T-cell (primary cell): ENCODE results near the gene MIS12. TPM values are rescaled to one million over a fixed set of nuclear protein-coding genes. Genes with fewer than 3 reads are reported as not detected.
A peak's percentile ranks its signal among the peaks of the same experiment; 100 is the strongest.

Source experiments
- ATAC-seq, 4 experiments: fragments of 200-7000 bp in 3 of 4; fragments of 150-1000 bp in 1 of 4; cut with Tn5 transposase; replicated peaks in 1 of 4; 1 replicate in 3 of 4; 2 replicates in 1 of 4; pipeline ENCODE4 v1.10.0; 2021; ENCODE audit warnings: moderate library complexity in 3 of 4, mild to moderate bottlenecking in 2 of 4, moderate number of reproducible peaks in 1 of 4
- CTCF ChIA-PET, 2 donors: fragments of 300-600 bp; sonication (Branson Sonifier 250); formaldehyde crosslinking; loops; one replicate each; lab custom pipeline; 2022; ENCODE audit warnings: antibody characterized with exemption in 2 of 2; lab: Charles Lee
- POLR2A ChIA-PET, 2 donors: fragments of 300-600 bp; sonication (Branson Sonifier 250); formaldehyde crosslinking; loops; one replicate each; lab custom pipeline; 2022; ENCODE audit warnings: antibody characterized with exemption in 2 of 2; lab: Charles Lee
- DNase-seq, 35 experiments: peaks; one replicate each; pipeline versions ENCODE4 v3.0.0 to v3.0.0-alpha.2; 2013 to 2023
- H3K27ac ChIP-seq: one replicate; pipeline ENCODE4 v1.5.1; 2013; ENCODE audit warnings: low read length
- H3K27me3 ChIP-seq, 2 experiments: replicated peaks in 1 of 2; 1 replicate in 1 of 2; 2 replicates in 1 of 2; pipeline versions ENCODE4 v1.6.1 to v1.7.0; 2013; ENCODE audit warnings: low read length in 1 of 2, mixed read lengths in 1 of 2; ENCODE audit not compliant: control insufficient read depth in 2 of 2, insufficient read depth in 2 of 2; ENCODE audit errors: extremely low read depth in 1 of 2
- H3K36me3 ChIP-seq, 2 donors: 1 replicate in 1 of 2; 2 replicates in 1 of 2; pipeline versions ENCODE4 v1.6.1 to v1.7.0; 2013; ENCODE audit warnings: low read length in 1 of 2; ENCODE audit not compliant: control insufficient read depth in 2 of 2, insufficient read depth in 1 of 2; ENCODE audit errors: extremely low read depth in 1 of 2
- H3K4me1 ChIP-seq, 2 experiments: 1 replicate in 1 of 2; 2 replicates in 1 of 2; pipeline versions ENCODE4 v1.6.1 to v1.7.0; 2013; ENCODE audit warnings: low read length in 2 of 2, mixed read lengths in 1 of 2; ENCODE audit not compliant: insufficient read depth in 2 of 2, control insufficient read depth in 1 of 2; ENCODE audit errors: extremely low read depth in 1 of 2
- H3K4me3 ChIP-seq, 2 donors: 1 replicate in 1 of 2; 2 replicates in 1 of 2; pipeline versions ENCODE4 v1.5.1 to v1.7.0; 2013; ENCODE audit warnings: mild to moderate bottlenecking in 2 of 2, low read length in 1 of 2, moderate library complexity in 1 of 2; ENCODE audit not compliant: control insufficient read depth in 1 of 2; ENCODE audit errors: extremely low read depth in 1 of 2
- H3K9me3 ChIP-seq: 2 replicates; pipeline ENCODE4 v1.7.0; 2013
- H3K27ac Mint-ChIP-seq, 2 donors: one replicate each; pipeline ENCODE4 v1.8.0; 2020 to 2021; ENCODE audit warnings: mild to moderate bottlenecking in 2 of 2, mixed read lengths in 2 of 2
- H3K27me3 Mint-ChIP-seq, 2 donors: one replicate each; pipeline ENCODE4 v1.8.0; 2021 to 2022; ENCODE audit warnings: mixed read lengths in 2 of 2
- H3K36me3 Mint-ChIP-seq: one replicate; pipeline ENCODE4 v1.8.0; 2021; ENCODE audit warnings: mixed read lengths
- H3K4me1 Mint-ChIP-seq, 3 donors: one replicate each; pipeline ENCODE4 v1.8.0; 2020 to 2022; ENCODE audit warnings: mixed read lengths in 3 of 3, mild to moderate bottlenecking in 1 of 3
- H3K4me3 Mint-ChIP-seq, 3 donors: one replicate each; pipeline ENCODE4 v1.8.0; 2020 to 2022; ENCODE audit warnings: mild to moderate bottlenecking in 3 of 3, mixed read lengths in 3 of 3, moderate library complexity in 3 of 3
- H3K9me3 Mint-ChIP-seq, 3 donors: one replicate each; pipeline ENCODE4 v1.8.0; 2020 to 2022; ENCODE audit warnings: mixed read lengths in 3 of 3
- WGBS: methylation state at CpG from one replicate; pipeline ENCODE4 v1.1.5; 2013; ENCODE audit warnings: missing lambda C conversion rate; ENCODE audit not compliant: insufficient coverage; 5-methylcytosine and 5-hydroxymethylcytosine counted together
- total RNA-seq, 35 experiments: library from RNA in 6 of 35; stranded (reverse) in 6 of 35; fragments of 120-200 nt in 1 of 35; gene quantifications; one replicate each; pipeline versions ENCODE4 v1.2.1 to v1.2.4 and lab custom pipeline; 2013 to 2026

MIS12 gene
- total RNA-seq, 5 donors from 2014 or later (not counting 1 experiment from before 2014, with no cell fraction given) = 18.0 to 35.9 (median 33.8) TPM

GRCh38 chr17:5444209-5444608, 42.2 kb upstream of the MIS12 start:
- Histone ChIP-seq H3K4me1 (peaks cover 0 to 7% of the 10 kb centered on the region in 2 experiments), H3K27me3 (no peaks in the 10 kb centered on the region), H3K36me3 (peaks cover 23 to 45% of the 10 kb centered on the region in 2 donors), H3K27ac (no peak overlapping the region), H3K9me3 (no peaks in the 10 kb centered on the region), H3K4me3 (no peak overlapping the region)
- POLR2A ChIA-PET = no interaction called here
- no peak for ATAC-seq
- 94% methylated on average over 22 of the region's 22 CpGs for WGBS
- CTCF ChIA-PET = no interaction called here
- Mint-ChIP-seq H3K27ac (no peak overlapping the region), H3K4me3 (no peak overlapping the region), H3K27me3 (no peaks in the 10 kb centered on the region), H3K9me3 (no peaks in the 10 kb centered on the region), H3K4me1 (peaks cover 7 to 10% (median 9%) of the 10 kb centered on the region in 3 donors), H3K36me3 (peaks cover 36% of the 10 kb centered on the region)
- DNase-seq = no peak

- DNase-seq (no peak), ATAC-seq (no peak)
- Mint-ChIP-seq H3K4me3 (no peak overlapping the region), H3K4me1 (no peaks in the 10 kb centered on the region), H3K27me3 (no peaks in the 10 kb centered on the region), H3K27ac (no peak overlapping the region), H3K36me3 (peaks cover 49% of the 10 kb centered on the region), H3K9me3 (no peaks in the 10 kb centered on the region)
- ChIA-PET POLR2A (interaction anchor here in 1 of 2 donors (0.6 kb wide), 1 partner anchor 96 kb away, joined by 5 read pairs; no protein-coding TSS in a partner anchor), CTCF (no interaction called here)
- Histone ChIP-seq H3K27me3 (no peaks in the 10 kb centered on the region), H3K9me3 (no peaks in the 10 kb centered on the region), H3K4me3 (no peak overlapping the region), H3K36me3 (peaks cover 32 to 58% of the 10 kb centered on the region in 2 donors), H3K27ac (no peak overlapping the region), H3K4me1 (no peaks in the 10 kb centered on the region)
- 93% methylated on average over 3 of the region's 8 CpGs for WGBS
Observed at GRCh38 chr17:5446786-5447185, 39.6 kb upstream of the MIS12 start.

- Histone ChIP-seq H3K4me1 (peaks cover 7 to 21% of the 10 kb centered on the region in 2 experiments), H3K9me3 (no peaks in the 10 kb centered on the region), H3K27ac (no peak overlapping the region), H3K27me3 (no peaks in the 10 kb centered on the region), H3K4me3 (no peak overlapping the region), H3K36me3 (peaks cover 0 to 8% of the 10 kb centered on the region in 2 donors)
- WGBS = 92% methylated on average over 8 of the region's 10 CpGs
- H3K36me3 Mint-ChIP-seq = peaks cover 11% of the 10 kb centered on the region
- no peak overlapping the region for H3K27ac Mint-ChIP-seq
- no peak overlapping the region for H3K4me3 Mint-ChIP-seq
- DNase-seq = no peak
- ATAC-seq = no peak
- no peaks in the 10 kb centered on the region for H3K9me3 Mint-ChIP-seq
- H3K4me1 Mint-ChIP-seq = peaks cover 38 to 40% (median 39%) of the 10 kb centered on the region in 3 donors
- ChIA-PET POLR2A (no interaction called here), CTCF (interaction anchor here in 1 of 2 donors (0.6 kb wide), 2 partner anchors 31 to 34 kb away, joined by 3 read pairs; no protein-coding TSS in a partner anchor)
- no peaks in the 10 kb centered on the region for H3K27me3 Mint-ChIP-seq
Observed at GRCh38 chr17:5464717-5465507, 21.5 kb upstream of the MIS12 start.

GRCh38 chr17:5466295-5466694, 20.1 kb upstream of the MIS12 start:
- no peaks in the 10 kb centered on the region for H3K9me3 Mint-ChIP-seq
- H3K27me3 Mint-ChIP-seq = no peaks in the 10 kb centered on the region
- ChIA-PET CTCF (interaction anchor here in 1 of 2 donors (0.6 kb wide), 1 partner anchor 596 kb away, joined by 4 read pairs; no protein-coding TSS in a partner anchor), POLR2A (no interaction called here)
- Histone ChIP-seq H3K9me3 (no peaks in the 10 kb centered on the region), H3K27ac (no peak overlapping the region), H3K4me3 (no peak overlapping the region), H3K36me3 (no peaks in the 10 kb centered on the region), H3K27me3 (no peaks in the 10 kb centered on the region), H3K4me1 (peaks cover 7 to 21% of the 10 kb centered on the region in 2 experiments)
- no CpG with 5 or more reads among the region's 4 CpGs for WGBS
- ATAC-seq = no peak
- peaks cover 38 to 44% (median 42%) of the 10 kb centered on the region in 3 donors for H3K4me1 Mint-ChIP-seq
- DNase-seq = no peak
- H3K36me3 Mint-ChIP-seq = peaks cover 5% of the 10 kb centered on the region
- H3K4me3 Mint-ChIP-seq = peak overlapping the region in 1 of 3 donors; percentile 81
- H3K27ac Mint-ChIP-seq = no peak overlapping the region

- no peaks in the 10 kb centered on the region for H3K9me3 Mint-ChIP-seq
- H3K27me3 Mint-ChIP-seq = no peaks in the 10 kb centered on the region
- H3K27ac Mint-ChIP-seq = peak overlapping the region in 1 of 2 donors; percentile 9
- Histone ChIP-seq H3K27me3 (no peaks in the 10 kb centered on the region), H3K4me3 (peak overlapping the region; percentile 72 to 96), H3K27ac (no peak overlapping the region), H3K36me3 (peaks cover 0 to 5% of the 10 kb centered on the region in 2 donors), H3K4me1 (peaks cover 7 to 21% of the 10 kb centered on the region in 2 experiments), H3K9me3 (no peaks in the 10 kb centered on the region)
- DNase-seq = no peak
- ChIA-PET CTCF (no interaction called here), POLR2A (interaction anchor here in 1 of 2 donors (1.2 kb wide), 1 partner anchor 28 kb away, joined by 3 read pairs; no protein-coding TSS in a partner anchor)
- peaks cover 38 to 44% (median 42%) of the 10 kb centered on the region in 3 donors for H3K4me1 Mint-ChIP-seq
- peak overlapping the region; percentile 81 to 88 (median 81) for H3K4me3 Mint-ChIP-seq
- peaks cover 7% of the 10 kb centered on the region for H3K36me3 Mint-ChIP-seq
- 25% methylated on average over 4 of the region's 8 CpGs for WGBS
- ATAC-seq = no peak
Observed at GRCh38 chr17:5467416-5467815, 18.9 kb upstream of the MIS12 start.

GRCh38 chr17:5468075-5468473, 18.3 kb upstream of the MIS12 start:
- peak in 8 of 35 experiments; percentile 2 to 35 (median 8) for DNase-seq
- CTCF ChIA-PET = no interaction called here
- peaks cover 0 to 8% of the 10 kb centered on the region in 2 donors for H3K36me3 ChIP-seq
- WGBS = 0% methylated on average over 17 of the region's 17 CpGs
- peak in 3 of 4 experiments; percentile 5 to 49 (median 10) for ATAC-seq
- POLR2A ChIA-PET = interaction anchor here in 1 of 2 donors (1.2 kb wide), 1 partner anchor 29 kb away, joined by 3 read pairs; no protein-coding TSS in a partner anchor
- H3K9me3 ChIP-seq = no peaks in the 10 kb centered on the region
- Mint-ChIP-seq H3K27ac (peak overlapping the region; percentile 9 to 14), H3K4me1 (peaks cover 38 to 44% (median 42%) of the 10 kb centered on the region in 3 donors), H3K4me3 (peak overlapping the region; percentile 81 to 88 (median 81)), H3K9me3 (no peaks in the 10 kb centered on the region), H3K27me3 (no peaks in the 10 kb centered on the region), H3K36me3 (peaks cover 7% of the 10 kb centered on the region)
- H3K27ac ChIP-seq = no peak overlapping the region
- peak overlapping the region; percentile 72 to 96 for H3K4me3 ChIP-seq
- H3K27me3 ChIP-seq = no peaks in the 10 kb centered on the region
- peaks cover 7 to 21% of the 10 kb centered on the region in 2 experiments for H3K4me1 ChIP-seq
